ENCODE data around the gene OR51E2.

OR51E2 gene

GRCh38 chr11:4662876-4663275, 34.8 kb downstream of the OR51E2 start:
- DNase-seq (ENCODE audit: low spot score) = no peak

DNA sequence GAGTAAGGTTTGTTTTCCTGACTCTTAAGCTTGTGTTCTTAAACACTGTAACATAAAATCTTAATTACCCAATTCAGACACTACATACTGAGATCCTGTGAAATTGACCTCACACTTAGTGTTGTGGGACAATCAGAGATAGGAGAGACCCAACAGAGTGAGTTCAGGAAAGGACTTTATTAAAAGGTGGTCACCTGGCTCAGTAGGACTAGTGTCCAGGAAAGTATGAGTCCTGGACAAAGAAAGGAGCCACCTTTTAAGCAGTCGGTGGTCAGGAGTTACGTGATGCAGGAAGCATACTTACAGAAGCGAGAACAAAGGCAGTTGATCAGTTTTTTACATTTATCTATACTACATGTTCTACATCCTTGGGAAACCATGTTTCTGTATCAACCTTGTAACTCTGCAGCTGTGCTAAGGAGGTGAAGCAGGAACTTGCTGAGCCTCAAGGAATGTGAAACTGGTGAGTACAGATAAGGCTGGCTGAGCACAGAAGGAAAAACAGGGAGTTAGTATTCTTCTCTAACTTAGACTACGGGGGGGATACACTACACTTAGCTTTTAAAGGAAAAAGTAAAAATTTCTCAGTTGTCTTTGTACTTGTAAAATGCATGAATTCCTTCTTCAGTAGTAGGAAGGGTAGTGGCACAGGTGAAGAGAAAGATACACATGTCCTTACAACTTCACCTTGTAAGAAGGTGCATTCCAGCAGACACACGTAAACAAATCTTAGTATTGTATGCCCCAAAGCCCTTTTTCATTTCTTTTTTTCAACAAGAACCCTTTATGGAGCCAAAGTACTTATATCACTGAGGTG, 38.8 kb downstream of the OR51E2 start:
- peak; percentile 50 for DNase-seq (ENCODE audit: low spot score)

DNA sequence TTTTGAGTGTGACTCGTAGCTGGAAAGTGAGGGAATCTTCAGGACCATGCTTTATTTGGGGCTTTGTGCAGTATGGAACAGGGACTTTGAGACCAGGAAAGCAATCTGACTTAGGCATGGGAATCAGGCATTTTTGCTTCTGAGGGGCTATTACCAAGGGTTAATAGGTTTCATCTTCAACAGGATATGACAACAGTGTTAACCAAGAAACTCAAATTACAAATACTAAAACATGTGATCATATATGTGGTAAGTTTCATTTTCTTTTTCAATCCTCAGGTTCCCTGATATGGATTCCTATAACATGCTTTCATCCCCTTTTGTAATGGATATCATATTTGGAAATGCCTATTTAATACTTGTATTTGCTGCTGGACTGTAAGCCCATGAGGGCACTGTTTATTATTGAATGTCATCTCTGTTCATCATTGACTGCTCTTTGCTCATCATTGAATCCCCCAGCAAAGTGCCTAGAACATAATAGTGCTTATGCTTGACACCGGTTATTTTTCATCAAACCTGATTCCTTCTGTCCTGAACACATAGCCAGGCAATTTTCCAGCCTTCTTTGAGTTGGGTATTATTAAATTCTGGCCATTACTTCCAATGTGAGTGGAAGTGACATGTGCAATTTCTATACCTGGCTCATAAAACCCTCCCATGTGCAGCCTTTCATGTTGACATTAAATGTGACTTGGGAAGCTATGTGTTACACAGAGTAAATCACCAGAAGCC, 42.9 kb downstream of the OR51E2 start:
- no peak for DNase-seq (ENCODE audit: low spot score)

- DNase-seq (ENCODE audit: low spot score) = no peak
Measured at GRCh38 chr11:4647766-4648165, 49.9 kb downstream of the OR51E2 start.

GRCh38 chr11:4645974-4646373, 51.7 kb downstream of the OR51E2 start:
- no peak for DNase-seq (ENCODE audit: low spot score)

- no peak for DNase-seq (ENCODE audit: low spot score)
Measured at GRCh38 chr11:4644233-4644632, 53.4 kb downstream of the OR51E2 start.

GRCh38 chr11:4643682-4644081, 54.0 kb downstream of the OR51E2 start, which contains the start of gene OR51E1:
Gene OR51E1 (plus strand): TSS chr11:4643982. CDS start chr11:4652527, 8,545 bp downstream.
- DNase-seq (ENCODE audit: low spot score) = no peak

DNA sequence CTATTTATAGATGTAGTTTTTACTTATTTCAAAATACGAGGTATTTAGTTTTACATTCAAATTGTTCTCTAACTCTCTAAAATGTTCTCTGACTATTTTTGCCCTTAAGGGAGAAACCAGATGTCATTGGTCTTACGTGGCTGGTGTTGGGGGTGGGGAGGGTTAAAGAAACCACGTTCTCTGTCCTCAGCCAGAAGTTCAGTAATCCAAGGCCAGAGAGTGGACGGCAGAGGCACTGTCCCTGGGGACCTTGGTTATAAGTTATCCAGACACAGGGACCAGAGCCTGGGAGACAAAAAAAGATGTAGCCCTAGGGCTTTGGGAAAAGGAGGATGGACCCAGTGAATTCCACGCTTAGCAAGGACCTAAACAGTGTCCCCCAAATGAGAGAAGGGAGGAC, 54.6 kb downstream of the OR51E2 start:
- no peak for DNase-seq (ENCODE audit: low spot score)

- no peak for DNase-seq (ENCODE audit: low spot score)
Measured at GRCh38 chr11:4642043-4642442, 55.6 kb downstream of the OR51E2 start.

GRCh38 chr11:4641501-4641900, 56.2 kb downstream of the OR51E2 start:
- DNase-seq (ENCODE audit: low spot score) = no peak

- no peak for DNase-seq (ENCODE audit: low spot score)
Measured at GRCh38 chr11:4639931-4640330, 57.7 kb downstream of the OR51E2 start.

- no peak for DNase-seq (ENCODE audit: low spot score)
Measured at GRCh38 chr11:4637662-4638047, 60.0 kb downstream of the OR51E2 start.

GRCh38 chr11:4636962-4637661, 60.5 kb downstream of the OR51E2 start, which contains the start of gene OR51D1:
Gene OR51D1 (plus strand): TSS chr11:4637477. CDS start chr11:4639791, 2,314 bp downstream.
- DNase-seq (ENCODE audit: low spot score) = peak; percentile 63

GRCh38 chr11:4636136-4636535, 61.5 kb downstream of the OR51E2 start:
- DNase-seq (ENCODE audit: low spot score) = no peak

Measured in kidney tubule cell (primary cell).